ENCODE measurements around the gene ITGAV.
"Not testable (repeated sequence)": the region's sequence is repeated elsewhere in the genome, so short reads cannot be mapped to it uniquely, and the experiment has no call there.

ITGAV gene

DNA sequence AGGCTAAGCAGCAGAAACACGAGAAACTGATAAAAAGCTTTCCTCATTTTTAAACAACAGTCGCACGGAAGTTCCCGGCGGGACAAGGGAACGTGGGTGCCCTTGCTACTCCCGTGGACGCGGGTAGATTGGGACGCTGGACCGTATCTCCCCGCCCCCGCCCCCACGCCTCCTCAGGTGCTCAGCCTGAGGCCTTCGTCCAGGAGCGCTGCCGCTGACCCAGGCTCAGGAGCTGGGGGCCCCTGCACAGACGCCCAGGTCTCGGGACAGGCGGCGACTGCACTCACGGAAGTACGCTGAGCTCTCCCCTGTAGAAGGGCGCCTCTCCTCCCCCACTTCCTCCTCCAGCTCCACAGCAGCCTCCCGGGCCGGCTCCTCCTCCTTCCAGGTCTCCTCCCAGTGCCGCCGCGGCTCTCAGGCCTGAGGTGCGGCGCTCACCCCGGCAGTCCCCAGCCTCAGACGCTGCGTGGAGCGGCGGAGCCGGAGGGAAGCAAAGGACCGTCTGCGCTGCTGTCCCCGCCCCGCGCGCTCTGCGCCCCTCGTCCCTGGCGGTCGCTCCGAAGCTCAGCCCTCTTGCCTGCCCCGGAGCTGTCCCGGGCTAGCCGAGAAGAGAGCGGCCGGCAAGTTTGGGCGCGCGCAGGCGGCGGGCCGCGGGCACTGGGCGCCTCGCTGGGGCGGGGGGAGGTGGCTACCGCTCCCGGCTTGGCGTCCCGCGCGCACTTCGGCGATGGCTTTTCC is at the start of gene ITGAV:
TSS of gene ITGAV (plus strand) at position 445 of the 738 bp plus-strand sequence. CDS start at position 728, 283 bp downstream.
- DNase-seq (ENCODE audit: low spot score): peak; percentile 81

DNA sequence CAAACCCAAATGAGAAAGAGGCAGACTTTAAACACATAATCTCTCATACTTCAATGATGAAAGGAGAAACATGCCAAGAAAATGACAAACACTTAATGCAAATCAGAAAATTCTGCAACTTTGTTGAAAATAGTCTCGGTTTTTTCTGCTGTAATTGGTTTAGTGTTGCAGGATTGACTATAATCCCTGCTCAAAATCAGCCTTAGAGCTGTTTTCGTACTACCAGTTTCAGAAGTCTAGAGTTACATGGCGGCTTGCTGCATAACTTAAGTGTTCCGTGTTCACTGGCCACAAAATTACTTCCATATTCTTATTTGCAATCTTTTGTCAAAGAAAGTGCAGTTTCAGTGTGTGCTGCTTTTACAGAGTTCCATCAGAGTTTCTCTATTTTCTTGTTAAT is 48.9 kb upstream of the ITGAV start:
- no peak for DNase-seq (ENCODE audit: low spot score)

DNA sequence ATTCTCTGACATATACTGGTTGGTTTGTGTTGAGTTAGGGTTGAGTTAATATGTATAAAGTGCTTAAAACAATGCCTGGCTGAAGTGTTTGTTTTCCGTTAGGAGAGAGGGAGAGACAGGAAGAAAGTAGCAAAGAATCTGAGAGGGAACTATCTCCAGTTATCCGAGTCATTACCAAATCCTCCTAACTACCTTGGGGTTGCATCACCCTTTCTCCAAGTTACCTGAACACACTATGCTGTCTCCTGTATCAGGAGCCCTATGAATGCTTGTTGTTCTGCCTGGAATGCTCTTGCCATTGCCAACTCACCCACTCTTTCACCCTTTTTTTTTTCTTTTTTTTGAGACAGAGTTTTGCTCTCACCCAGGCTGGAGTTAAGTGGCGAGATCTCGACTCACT is 47.9 kb upstream of the ITGAV start:
- no peak for DNase-seq (ENCODE audit: low spot score)

DNA sequence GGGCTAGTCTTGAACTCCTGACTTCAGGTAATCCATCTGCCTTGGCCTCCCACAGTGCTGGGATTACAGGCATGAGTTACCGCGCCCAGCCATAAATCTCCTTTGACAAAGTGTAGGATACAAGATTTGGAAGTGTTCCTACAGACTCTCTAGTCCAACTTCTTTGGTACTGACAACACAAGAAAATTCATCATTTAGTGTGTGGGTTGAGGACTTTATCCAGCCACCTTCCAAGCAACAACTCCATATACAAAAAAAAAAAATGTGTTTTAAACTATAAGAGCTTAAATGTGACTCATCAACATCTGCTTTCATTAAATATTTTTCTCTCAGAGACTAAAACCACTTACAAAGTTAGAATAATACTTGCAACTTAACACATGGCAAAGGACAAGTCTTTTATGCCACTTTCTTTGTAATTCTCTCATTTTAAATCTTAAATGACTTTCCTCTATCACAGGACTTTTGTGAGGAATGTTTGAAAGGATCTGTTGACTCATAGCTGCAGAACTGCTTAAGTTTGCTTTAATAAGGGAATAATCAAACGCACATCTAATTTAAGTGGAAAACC is 46.2 kb upstream of the ITGAV start:
- no peak for DNase-seq (ENCODE audit: low spot score)

DNA sequence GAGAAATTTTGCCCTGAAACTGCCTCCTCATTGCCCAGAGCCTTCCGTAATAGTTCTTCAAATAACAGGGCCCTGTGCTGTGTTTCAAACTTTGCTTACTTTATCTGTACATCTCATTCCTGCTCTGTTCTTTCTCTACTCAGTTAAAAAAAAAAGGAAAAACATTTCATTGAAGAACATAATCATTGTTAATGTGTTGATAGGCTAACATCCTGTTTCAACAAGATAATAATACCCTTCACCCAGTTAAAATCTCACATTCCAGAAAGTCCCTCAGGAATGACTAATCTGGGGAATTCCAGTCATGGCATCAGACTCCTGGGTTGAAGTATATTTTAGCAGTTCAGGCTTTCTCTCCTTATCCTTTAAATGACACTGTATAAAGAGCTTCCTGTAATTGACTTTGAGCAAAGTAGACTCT is 45.6 kb upstream of the ITGAV start:
- peak; percentile 12 for DNase-seq (ENCODE audit: low spot score)

DNA sequence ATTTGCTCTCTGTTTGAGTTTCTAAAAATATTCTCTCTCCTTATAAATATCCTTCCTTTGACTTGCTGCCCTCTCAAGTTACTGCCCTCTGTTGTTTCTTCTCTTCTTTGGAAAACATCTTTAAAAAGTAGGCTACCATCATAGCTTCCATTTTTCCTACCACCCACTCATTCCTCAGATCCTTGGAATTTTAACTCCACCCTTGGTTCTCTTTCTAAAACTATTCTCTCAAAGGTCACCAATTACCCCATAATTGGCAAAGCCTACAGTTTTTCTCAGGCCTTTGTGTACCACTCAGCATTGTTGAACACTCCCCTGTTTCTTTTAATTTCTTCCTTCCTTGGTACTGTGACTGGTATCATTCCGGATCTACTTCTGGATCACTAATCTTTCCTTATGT is 43.0 kb upstream of the ITGAV start:
- no peak for DNase-seq (ENCODE audit: low spot score)

DNA sequence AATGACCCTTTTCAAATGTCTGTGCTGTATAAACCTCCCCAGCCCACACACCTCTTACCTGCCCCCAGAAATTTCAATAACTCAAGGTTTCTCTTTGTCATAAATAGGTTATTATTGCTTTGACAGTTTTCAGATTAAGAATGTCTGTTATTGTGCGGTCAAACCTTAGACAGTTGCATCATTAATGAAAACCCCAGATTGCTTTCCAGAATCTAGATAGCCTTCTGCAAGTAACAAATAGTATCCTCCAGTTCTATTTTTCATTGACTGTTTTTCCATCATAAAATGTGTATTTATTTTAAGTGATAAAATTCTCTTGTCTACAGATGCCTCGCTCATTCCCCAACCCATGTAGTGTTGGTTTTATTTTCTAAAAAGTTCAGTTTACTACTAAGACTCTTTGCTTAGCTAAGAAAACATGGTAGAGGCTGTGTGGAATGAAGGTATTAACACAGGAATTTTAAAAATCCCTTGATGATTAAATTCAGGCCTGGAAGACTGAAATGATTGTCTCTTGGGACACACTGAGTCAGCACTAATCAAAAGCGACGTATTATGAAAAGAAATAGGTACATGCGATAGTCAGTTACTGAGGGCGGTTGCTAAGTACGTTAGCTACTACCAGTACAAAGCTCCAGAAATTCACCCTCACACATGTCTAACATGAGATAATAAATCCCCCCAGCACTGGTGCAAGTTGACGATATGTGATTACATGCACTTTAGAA is 38.4 kb upstream of the ITGAV start:
- no peak for DNase-seq (ENCODE audit: low spot score)

DNA sequence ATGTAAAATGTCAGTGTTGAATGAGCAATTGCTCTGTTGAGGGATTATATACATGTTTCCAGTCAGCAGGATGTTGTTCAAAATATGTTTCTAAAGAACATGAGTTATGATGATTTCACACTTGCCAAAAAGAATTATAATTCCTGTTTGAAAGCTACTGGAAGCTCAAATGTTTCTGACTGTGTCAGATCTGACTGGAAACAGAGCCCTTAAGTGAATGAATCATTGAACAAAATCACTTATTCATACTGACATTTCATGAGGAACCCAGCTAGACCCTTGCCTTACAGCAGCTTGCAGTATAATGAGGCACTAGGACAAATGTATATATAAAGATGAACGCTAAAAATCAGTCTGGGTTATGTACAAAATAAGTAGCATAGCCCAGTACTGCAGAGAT is 35.4 kb upstream of the ITGAV start:
- DNase-seq (ENCODE audit: low spot score): no peak

DNA sequence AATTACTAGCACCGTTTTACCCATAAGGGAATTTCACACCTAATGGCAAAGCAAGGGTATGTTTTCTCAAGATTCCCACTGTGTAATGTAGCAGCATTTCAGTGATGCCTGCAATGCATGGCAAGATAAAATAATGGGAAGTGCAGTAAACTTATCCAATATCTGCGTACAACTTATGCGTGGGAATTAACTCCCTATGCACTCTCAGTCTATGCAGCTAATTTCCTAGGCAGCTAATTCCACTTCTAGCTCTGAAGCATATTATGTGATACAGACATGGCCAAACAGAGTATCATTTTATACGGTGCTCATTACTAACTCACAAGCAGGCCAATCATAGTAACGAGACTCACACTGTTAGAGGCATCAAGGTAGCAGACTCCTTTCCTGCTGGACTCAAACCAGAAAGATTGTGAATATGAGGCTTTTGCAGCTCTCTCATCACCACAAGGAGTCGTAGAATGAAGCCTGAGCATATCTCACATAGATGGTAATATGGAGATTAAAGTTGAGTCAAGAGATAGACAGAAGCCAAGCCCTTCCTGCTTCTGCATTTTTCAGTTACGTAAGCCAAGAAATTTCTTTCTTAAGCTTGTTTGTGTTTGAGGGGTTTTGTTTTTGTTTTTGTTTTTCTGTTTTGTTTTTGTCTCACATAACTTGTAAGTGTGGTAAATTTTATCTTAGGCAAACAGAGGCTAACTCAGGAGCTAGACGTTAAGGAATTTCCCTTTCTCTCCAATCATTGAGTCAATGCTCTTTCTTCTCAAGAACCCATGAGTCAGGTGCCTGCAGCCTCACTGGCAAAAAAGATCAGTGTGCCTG is 34.8 kb upstream of the ITGAV start:
- no peak for DNase-seq (ENCODE audit: low spot score)

DNA sequence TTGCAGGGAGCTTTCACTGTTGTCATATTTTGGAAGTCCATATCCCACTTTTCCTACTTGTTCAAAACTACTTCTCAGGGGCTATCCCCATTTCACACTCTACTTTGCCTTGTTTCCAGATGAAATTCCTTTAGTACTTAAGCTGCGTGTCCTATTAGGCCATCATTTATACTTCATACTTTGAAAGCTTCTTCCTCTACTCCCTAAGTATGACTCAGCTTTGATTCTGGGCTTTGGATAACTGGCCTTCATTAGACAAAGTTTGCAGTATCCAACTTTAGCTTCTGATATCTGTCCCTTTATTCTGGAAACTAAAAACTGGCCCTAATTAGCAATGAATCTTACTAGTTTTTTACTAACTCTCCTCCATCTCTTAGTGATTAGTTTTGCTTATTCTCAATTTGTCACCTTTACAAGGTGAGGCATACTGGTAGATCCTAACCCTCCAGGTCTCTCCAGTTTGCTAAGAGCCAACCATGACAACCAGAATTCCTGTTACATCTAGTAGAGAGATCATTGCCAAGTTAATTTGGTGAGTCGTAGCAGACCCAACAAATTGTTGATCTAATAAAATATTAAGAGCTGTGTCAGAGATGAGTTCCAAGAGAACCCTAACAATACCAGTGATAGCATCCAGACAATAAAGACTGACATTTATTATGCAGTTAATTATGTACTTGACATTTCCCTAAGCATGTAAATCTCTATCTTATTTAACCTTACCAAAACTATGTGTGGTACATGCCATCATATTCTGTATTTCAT is 31.2 kb upstream of the ITGAV start:
- DNase-seq (ENCODE audit: low spot score): no peak

DNA sequence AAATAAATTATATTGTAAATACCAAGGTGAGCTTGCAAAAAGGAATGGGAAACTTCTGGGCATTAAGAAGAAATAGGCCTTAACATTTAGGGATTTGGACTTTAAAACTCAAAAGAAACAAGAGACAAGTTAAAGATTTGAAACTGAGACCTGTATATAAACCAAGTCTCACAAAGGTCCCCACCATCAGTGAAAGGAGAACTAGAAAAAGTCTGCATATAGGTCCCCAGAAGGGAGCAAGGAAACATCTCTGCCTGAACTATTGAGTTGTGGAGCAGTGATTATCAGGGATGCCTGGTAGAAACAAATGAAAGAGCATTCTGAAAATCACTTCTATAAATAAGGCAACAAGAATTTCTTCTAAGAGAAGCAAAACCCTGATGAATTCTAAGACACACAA is 30.5 kb upstream of the ITGAV start:
- no peak for DNase-seq (ENCODE audit: low spot score)

DNA sequence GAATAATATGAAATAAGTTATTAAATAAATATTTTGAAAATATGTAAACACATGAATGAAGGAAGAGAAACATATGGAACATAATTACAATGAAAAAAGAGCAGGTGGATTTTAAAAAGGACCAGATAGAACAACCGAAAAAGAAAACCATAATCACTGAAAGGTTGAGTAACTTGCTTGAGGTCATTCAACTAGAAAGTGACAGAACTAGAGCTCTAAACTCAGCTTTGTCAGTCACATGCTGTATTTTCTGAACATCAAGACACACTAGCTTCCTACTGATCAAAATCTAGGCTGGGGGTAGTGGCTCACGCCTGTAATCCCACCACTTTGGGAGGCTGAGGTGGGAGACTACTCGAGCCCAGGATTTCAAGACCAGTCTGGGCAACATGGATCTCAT is 30.0 kb upstream of the ITGAV start:
- no peak for DNase-seq (ENCODE audit: low spot score)

DNA sequence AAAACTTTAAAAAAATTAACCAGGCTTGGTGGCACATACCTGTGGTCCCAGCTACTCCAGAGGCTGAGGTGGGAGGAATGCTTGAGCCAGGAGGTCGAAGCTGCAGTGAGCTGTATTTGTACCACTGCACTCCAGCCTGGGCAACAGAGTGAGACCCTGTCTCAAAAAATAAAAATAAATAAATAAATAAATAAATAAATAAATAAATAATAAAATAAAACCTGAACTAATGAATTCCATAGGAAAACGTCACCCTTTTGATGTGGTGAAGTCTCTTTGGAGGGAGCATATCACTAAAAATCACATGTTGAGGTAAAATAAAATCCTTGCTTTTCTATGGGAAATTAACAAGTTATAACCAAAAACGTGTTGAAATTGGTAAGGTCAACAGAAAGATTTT is 29.6 kb upstream of the ITGAV start:
- no peak for DNase-seq (ENCODE audit: low spot score)

DNA sequence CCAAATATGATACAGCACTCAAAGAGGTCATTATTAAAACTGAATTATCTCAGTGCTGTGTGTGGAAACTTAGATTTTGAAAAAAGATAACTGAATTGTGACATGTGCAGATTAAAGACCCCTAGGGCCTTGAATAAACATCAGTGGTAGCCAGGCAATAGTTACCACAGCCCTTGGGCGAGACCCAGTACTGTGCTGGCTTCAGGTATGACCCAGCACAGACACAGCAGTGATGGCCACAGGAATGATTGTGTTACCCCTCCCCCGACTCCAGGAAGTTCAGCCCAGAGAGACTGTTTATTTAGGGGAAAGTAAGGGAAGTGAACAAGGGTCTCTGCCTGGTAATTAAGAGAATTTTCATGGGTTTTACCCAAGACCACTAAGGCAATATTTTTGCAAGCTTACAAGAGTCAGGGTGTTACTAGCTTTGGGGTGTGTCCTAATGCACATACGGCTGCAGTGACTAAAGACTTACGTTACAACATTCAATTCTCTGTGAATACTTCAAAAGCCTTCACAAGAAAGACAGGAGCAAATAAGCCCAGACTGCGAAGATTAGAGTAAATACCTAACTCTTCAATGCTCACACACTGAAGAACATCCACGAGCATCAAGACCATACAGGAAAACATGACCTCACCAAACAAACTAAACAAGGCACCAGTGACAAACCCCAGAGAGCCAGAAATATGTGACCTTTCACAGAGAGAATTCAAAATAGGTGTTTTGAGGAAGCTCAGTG is 28.2 kb upstream of the ITGAV start:
- no peak for DNase-seq (ENCODE audit: low spot score)

DNA sequence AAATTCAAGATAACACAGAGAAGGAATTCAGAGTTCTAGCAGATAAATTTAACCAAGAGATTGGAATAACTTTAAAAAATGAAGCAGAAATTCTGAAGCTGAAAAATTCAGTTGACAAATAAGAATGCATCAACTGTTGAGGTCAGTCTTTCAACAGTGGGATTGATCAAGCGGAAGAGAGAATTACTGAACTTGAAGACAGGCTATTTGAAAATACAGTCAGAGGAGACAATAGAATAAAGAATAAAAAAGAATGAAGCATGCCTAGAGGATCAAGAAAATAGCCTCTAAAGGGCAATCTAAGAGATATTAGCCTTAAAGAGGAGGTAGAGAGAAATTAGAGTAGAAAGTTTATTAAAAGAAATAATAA is 27.7 kb upstream of the ITGAV start:
- no peak for DNase-seq (ENCODE audit: low spot score)

DNA sequence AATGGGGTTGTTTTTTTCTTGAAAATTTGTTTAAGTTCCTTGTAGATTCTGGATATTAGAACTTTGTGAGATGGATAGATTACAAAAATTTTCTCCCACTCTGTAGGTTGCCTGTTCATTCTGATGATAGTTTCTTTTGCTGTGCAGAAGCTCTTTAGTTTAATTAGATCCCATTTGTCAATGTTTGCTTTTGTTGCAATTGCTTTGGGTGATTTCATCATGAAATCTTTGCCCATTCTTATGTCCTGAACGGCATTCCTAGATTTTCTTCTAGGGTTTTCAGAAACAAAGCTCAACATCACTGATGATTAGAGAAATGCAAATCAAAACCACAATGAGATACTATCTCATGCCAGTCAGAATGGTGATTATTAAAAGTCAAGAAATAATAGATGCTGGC is 21.3 kb upstream of the ITGAV start:
- DNase-seq (ENCODE audit: low spot score): not testable (repeated sequence)

DNA sequence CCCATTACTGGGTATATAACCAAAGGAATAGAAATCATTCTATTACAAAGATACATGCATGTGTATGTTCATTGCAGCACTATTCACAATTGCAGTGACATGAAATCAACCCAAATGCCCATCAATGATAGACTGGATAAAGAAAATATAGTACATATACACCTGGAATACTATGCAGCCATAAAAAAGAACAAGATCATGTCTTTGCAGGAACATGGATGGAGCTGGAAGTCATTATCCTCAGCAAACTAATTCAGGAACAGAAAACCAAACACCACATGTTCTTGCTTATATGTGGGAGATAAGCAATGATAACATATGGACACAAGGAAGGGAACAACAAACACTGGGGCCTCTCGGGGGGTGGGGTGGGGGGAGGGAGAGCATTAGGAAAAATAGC is 20.7 kb upstream of the ITGAV start:
- not testable (repeated sequence) for DNase-seq (ENCODE audit: low spot score)

DNA sequence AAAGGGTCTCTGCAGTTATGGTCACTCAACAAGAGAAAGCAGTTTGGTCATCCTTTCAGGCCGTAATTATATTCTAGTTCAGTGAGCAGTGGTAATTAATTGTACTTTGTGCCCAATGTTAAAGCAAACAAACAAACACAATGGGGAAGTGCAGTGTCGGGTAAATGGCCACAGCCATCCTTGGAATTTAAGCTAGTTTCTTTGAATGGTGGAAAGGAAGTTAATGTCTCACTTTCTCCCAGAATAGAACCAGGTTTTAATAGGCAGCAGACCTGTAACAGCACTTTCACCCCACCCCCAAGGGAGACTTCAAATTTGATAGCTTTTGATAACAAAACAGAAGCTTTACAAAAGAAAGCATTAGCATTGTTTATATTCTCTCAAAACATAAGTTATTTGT is 20.0 kb upstream of the ITGAV start:
- peak; percentile 12 for DNase-seq (ENCODE audit: low spot score)

DNA sequence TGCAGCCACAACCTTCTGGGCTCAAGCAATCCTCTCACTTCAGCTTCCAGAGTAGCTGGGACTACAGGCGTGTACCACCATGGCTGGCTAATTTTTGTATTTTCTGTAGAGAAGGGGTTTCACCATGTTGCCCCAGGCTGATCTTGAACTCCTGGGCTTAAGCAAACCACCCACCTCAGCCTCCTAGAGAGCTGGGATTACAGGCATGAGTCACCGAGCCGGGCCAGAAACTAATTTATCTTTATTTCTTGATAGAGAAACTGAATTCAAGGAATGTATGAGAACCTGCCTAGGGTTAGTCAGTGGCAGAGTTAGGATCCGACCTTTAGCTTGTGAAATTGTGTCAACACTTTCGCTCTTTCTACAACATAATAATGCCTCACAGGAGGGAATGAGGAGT is 19.3 kb upstream of the ITGAV start:
- DNase-seq (ENCODE audit: low spot score): no peak

DNA sequence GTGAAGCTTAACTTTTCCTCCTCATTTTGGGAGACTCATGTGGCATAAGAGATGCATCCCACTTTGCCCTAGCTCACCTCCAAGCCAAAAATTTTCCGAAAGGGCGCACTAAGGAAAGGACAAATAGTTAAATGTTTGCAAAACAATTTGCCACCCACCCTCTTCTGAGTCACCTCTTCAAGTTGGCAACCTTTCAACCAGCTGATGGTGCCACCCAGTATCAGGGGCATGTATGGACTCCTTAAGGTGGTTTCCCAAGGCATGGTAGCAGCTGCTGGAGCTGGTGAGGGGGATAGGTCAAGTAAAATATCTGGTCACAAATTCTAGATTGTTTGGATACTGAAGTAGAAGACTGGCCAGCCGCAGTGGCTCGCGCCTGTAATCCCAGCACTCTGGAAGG is 17.2 kb upstream of the ITGAV start:
- no peak for DNase-seq (ENCODE audit: low spot score)

DNA sequence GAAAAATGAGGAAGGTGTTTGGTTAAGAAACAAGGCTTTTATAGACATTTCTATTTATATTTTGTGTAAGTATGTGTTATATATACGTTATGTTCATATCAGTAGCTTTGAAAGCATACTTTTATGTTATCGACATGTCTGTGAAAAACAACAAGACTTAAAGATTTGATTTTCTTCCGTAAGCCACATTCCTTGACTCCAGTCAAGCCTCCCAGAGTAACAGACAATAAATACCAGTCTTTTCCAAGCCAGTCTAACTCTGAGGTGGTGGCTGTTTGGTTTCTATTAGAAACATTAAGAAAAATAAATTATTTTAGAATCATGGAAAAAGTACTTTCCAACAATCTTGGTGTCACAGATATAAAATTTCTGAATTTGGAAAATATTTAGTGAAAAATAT is 16.3 kb upstream of the ITGAV start:
- DNase-seq (ENCODE audit: low spot score): no peak

All from pons (tissue), 1 donor.